ENCODE data around the gene ZNF195.
"Not testable (repeated sequence)": the region's sequence is repeated elsewhere in the genome, so short reads cannot be mapped to it uniquely, and the experiment has no call there.

DNA sequence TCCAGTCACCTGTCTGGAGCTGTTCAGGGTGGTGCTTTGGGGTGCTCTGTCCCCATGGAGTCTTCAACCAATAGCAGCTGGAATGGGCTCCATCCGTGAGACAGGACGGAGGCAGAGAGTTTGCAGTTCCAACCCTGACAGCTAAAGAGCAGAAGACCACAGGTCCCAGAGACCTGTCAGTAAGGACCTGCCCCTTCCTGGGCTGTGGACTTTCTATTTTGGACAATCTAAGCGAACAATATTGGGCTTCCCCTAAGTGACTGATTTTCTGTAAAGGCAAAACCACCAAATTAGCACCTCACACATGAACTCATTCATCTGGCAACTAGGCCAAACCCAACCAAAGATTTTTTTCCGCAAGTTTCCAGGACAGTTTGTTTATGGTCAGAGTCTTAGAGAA is 50.4 kb downstream of the ZNF195 start:
- TF ChIP-seq, protein P1, sequence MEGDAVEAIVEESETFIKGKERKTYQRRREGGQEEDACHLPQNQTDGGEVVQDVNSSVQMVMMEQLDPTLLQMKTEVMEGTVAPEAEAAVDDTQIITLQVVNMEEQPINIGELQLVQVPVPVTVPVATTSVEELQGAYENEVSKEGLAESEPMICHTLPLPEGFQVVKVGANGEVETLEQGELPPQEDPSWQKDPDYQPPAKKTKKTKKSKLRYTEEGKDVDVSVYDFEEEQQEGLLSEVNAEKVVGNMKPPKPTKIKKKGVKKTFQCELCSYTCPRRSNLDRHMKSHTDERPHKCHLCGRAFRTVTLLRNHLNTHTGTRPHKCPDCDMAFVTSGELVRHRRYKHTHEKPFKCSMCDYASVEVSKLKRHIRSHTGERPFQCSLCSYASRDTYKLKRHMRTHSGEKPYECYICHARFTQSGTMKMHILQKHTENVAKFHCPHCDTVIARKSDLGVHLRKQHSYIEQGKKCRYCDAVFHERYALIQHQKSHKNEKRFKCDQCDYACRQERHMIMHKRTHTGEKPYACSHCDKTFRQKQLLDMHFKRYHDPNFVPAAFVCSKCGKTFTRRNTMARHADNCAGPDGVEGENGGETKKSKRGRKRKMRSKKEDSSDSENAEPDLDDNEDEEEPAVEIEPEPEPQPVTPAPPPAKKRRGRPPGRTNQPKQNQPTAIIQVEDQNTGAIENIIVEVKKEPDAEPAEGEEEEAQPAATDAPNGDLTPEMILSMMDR (tag by site-specific recombination; IDR thresholded peaks at IDR 0.05) = not testable (repeated sequence)
- not testable (repeated sequence) for TF ChIP-seq ZNF121, ZNF660, ZNF184, ZNF140, ZNF571, ZNF623 (tag by site-specific recombination; IDR thresholded peaks at IDR 0.05)
- TF ChIP-seq, protein P2, sequence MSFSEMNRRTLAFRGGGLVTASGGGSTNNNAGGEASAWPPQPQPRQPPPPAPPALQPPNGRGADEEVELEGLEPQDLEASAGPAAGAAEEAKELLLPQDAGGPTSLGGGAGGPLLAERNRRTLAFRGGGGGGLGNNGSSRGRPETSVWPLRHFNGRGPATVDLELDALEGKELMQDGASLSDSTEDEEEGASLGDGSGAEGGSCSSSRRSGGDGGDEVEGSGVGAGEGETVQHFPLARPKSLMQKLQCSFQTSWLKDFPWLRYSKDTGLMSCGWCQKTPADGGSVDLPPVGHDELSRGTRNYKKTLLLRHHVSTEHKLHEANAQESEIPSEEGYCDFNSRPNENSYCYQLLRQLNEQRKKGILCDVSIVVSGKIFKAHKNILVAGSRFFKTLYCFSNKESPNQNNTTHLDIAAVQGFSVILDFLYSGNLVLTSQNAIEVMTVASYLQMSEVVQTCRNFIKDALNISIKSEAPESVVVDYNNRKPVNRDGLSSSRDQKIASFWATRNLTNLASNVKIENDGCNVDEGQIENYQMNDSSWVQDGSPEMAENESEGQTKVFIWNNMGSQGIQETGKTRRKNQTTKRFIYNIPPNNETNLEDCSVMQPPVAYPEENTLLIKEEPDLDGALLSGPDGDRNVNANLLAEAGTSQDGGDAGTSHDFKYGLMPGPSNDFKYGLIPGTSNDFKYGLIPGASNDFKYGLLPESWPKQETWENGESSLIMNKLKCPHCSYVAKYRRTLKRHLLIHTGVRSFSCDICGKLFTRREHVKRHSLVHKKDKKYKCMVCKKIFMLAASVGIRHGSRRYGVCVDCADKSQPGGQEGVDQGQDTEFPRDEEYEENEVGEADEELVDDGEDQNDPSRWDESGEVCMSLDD (tag by site-specific recombination; IDR thresholded peaks at IDR 0.05) = not testable (repeated sequence)
